ENCODE results near the gene SDK2.
"Not testable (repeated sequence)": the region's sequence is repeated elsewhere in the genome, so short reads cannot be mapped to it uniquely, and the experiment has no call there.

The SDK2 gene

GRCh38 chr17:73478768-73479424 is 165.3 kb downstream of the SDK2 start:
- no peak for DNase-seq (ENCODE audit: low read depth)

- DNase-seq (ENCODE audit: low read depth), result no peak
Observed at GRCh38 chr17:73478334-73478733, 165.9 kb downstream of the SDK2 start.

- no peak for DNase-seq (ENCODE audit: low read depth)
Observed at GRCh38 chr17:73476890-73477350, 167.3 kb downstream of the SDK2 start.

- DNase-seq (ENCODE audit: low read depth), result peak; percentile 8
Observed at GRCh38 chr17:73474370-73474988, 169.8 kb downstream of the SDK2 start.

- DNase-seq (ENCODE audit: low read depth), result not testable (repeated sequence)
Observed at GRCh38 chr17:73472715-73473114, 171.5 kb downstream of the SDK2 start.

GRCh38 chr17:73471924-73472323 is 172.3 kb downstream of the SDK2 start:
- no peak for DNase-seq (ENCODE audit: low read depth)

- DNase-seq (ENCODE audit: low read depth), result no peak
Observed at GRCh38 chr17:73470316-73470826, 173.9 kb downstream of the SDK2 start.

GRCh38 chr17:73469311-73469710 is 174.9 kb downstream of the SDK2 start:
- DNase-seq (ENCODE audit: low read depth), result no peak

- DNase-seq (ENCODE audit: low read depth), result no peak
Observed at GRCh38 chr17:73468221-73468620, 176.0 kb downstream of the SDK2 start.

- no peak for DNase-seq (ENCODE audit: low read depth)
Observed at GRCh38 chr17:73467651-73468050, 176.6 kb downstream of the SDK2 start.

- no peak for DNase-seq (ENCODE audit: low read depth)
Observed at GRCh38 chr17:73466704-73467433, 177.4 kb downstream of the SDK2 start.

- DNase-seq (ENCODE audit: low read depth), result no peak
Observed at GRCh38 chr17:73465953-73466230, 178.4 kb downstream of the SDK2 start.

- DNase-seq (ENCODE audit: low read depth), result no peak
Observed at GRCh38 chr17:73465130-73465952, 178.9 kb downstream of the SDK2 start.

GRCh38 chr17:73464447-73464846 is 179.8 kb downstream of the SDK2 start:
- DNase-seq (ENCODE audit: low read depth), result no peak

- no peak for DNase-seq (ENCODE audit: low read depth)
Observed at GRCh38 chr17:73463821-73464220, 180.4 kb downstream of the SDK2 start.

GRCh38 chr17:73462823-73463222 is 181.4 kb downstream of the SDK2 start:
- DNase-seq (ENCODE audit: low read depth), result no peak

GRCh38 chr17:73459980-73460379 is 184.3 kb downstream of the SDK2 start:
- no peak for DNase-seq (ENCODE audit: low read depth)

GRCh38 chr17:73455767-73456166 is 188.5 kb downstream of the SDK2 start:
- DNase-seq (ENCODE audit: low read depth), result no peak

- no peak for DNase-seq (ENCODE audit: low read depth)
Observed at GRCh38 chr17:73455050-73455687, 189.1 kb downstream of the SDK2 start.

GRCh38 chr17:73453494-73453893 is 190.8 kb downstream of the SDK2 start:
- not testable (repeated sequence) for DNase-seq (ENCODE audit: low read depth)

GRCh38 chr17:73453090-73453489 is 191.2 kb downstream of the SDK2 start:
- DNase-seq (ENCODE audit: low read depth), result no peak

GRCh38 chr17:73452009-73452408 is 192.2 kb downstream of the SDK2 start:
- DNase-seq (ENCODE audit: low read depth), result no peak
